ENCODE results near the gene TTC7B. TPM values are rescaled to one million over a fixed set of nuclear protein-coding genes. Genes with fewer than 3 reads are reported as not detected.

TTC7B gene
- total and polyA plus RNA-seq, 2 of the 8 experiments (the other 6 are each of a cell fraction or from before 2014, with no cell fraction given), result 23.7 to 34.0 TPM

GRCh38 chr14:90757452-90757851 is 58.8 kb downstream of the TTC7B start (continued):
- TF ChIP-seq CHD7 (IDR thresholded peaks at IDR 0.05; ENCODE audit: insufficient replicate concordance, low read length) (no peak), SP2 (IDR thresholded peaks at IDR 0.05; ENCODE audit: low read length) (no peak), JUND (IDR thresholded peaks at IDR 0.05; ENCODE audit: low read length) (no peak), HDAC2 (IDR thresholded peaks at IDR 0.05; ENCODE audit: borderline replicate concordance in 1 of 2, low read depth in 2 of 2, low read length in 2 of 2) (no peak)
